Psoas muscle (tissue), 8 donors: ENCODE results near the gene NR2E1. TPM values are rescaled to one million over a fixed set of nuclear protein-coding genes. Genes with fewer than 3 reads are reported as not detected.

Experiments used
- ATAC-seq, 4 donors: fragments of 200-7000 bp; cut with Tn5 transposase; one replicate each; pipeline ENCODE4 v1.9.1; 2020; ENCODE audit warnings: moderate library complexity in 3 of 4, mild to moderate bottlenecking in 2 of 4
- DNase-seq, 2 donors: peaks; one replicate each; pipeline ENCODE4 v3.0.0-alpha.2; 2020
- H3K27ac ChIP-seq: fragments of 200-600 bp; one replicate; pipeline ENCODE4 v1.8.0; 2022
- H3K27me3 ChIP-seq, 3 donors: fragments of 200-600 bp in 1 of 3; one replicate each; pipeline versions ENCODE4 v1.6.1 to v1.8.0; 2013 to 2022; ENCODE audit warnings: low read length in 2 of 3, mild to moderate bottlenecking in 2 of 3, moderate library complexity in 1 of 3; ENCODE audit not compliant: insufficient read depth in 3 of 3
- H3K36me3 ChIP-seq, 2 donors: fragments of 200-600 bp in 1 of 2; one replicate each; pipeline versions ENCODE4 v1.6.1 to v1.8.0; 2013 to 2022; ENCODE audit warnings: low read depth in 1 of 2, mild to moderate bottlenecking in 1 of 2, moderate library complexity in 1 of 2; ENCODE audit not compliant: insufficient read depth in 1 of 2
- H3K4me1 ChIP-seq: fragments of 200-600 bp; one replicate; pipeline ENCODE4 v1.8.0; 2022
- H3K4me3 ChIP-seq: fragments of 200-600 bp; one replicate; pipeline ENCODE4 v1.8.0; 2022; ENCODE audit warnings: mild to moderate bottlenecking
- H3K9me3 ChIP-seq: fragments of 200-600 bp; one replicate; pipeline ENCODE4 v1.8.0; 2022
- CTCF ChIP-seq: fragments of 200-600 bp; IDR thresholded peaks from one replicate; pipeline ENCODE4 v1.8.0; 2022; ENCODE audit warnings: antibody characterized with exemption
- WGBS, 3 donors: extraction: QIAGEN DNeasy Blood & Tissue Kit; methylation state at CpG; one replicate each; pipeline versions ENCODE4 v1.1.6 to v1.1.7; 2013; 5-methylcytosine and 5-hydroxymethylcytosine counted together
- intact Hi-C, 2 donors: fragments of 100-400 bp; cut with DNase I; formaldehyde crosslinking; loops; one replicate each; pipeline versions ENCODE4 v1.11.0 to v1.14.2; 2022
- polyA plus RNA-seq, 3 donors: library from polyadenylated mRNA; stranded (reverse); fragments of 200-250 nt; gene quantifications; one replicate each; pipeline ENCODE4 v1.2.3, GENCODE V29; 2013
- total RNA-seq, 4 donors: library from RNA; stranded (reverse); fragmentation: NEBNext Ultra II Directional in 2 of 4; extraction: Animal tissue kit (Norgen Biotek cat#: 25700) in 2 of 4; gene quantifications; one replicate each; pipeline versions ENCODE4 v1.2.1 to v1.2.4, GENCODE V29; 2021 to 2023
- donor health status: healthy with polysubstance abuse.
- donor health status: DM: no; HTN: no; CAD: no; lungs with moderate emphysema.
- donor health status: Bipolar disorder and iron deficiency.
- donor health status: healthy.
- donor health status: DM: yes; HTN: yes; CAD: no.
- donor health status: DM: no; HTN: no; CAD: no.
- donor health status: DM: no; HTN: no; CAD: no.
- donor health status: DM: yes; HTN: yes; CAD: no.

The NR2E1 gene
- total and polyA plus RNA-seq, 7 donors: 0.01 TPM; not detected in 6

GRCh38 chr6:108180776-108181175 is 15.0 kb downstream of the NR2E1 start:
- H3K27me3 ChIP-seq: peaks cover 0 to 53% (median 17%) of the 10 kb centered on the region in 3 donors
- DNase-seq (no peak), ATAC-seq (no peak)
- intact Hi-C loops: no loop called here
- WGBS, 3 donors: 54 to 62% (median 58%) methylated on average over 6 of the region's 6 CpGs
- H3K27ac ChIP-seq: no peak overlapping the region
- H3K9me3 ChIP-seq: no peaks in the 10 kb centered on the region
- TF ChIP-seq CTCF: no peak
- no peaks in the 10 kb centered on the region for H3K4me1 ChIP-seq
- H3K36me3 ChIP-seq: no peaks in the 10 kb centered on the region
- no peak overlapping the region for H3K4me3 ChIP-seq

GRCh38 chr6:108186226-108186625 is 20.4 kb downstream of the NR2E1 start:
- no peak for ATAC-seq
- H3K4me3 ChIP-seq: no peak overlapping the region
- H3K4me1 ChIP-seq: no peaks in the 10 kb centered on the region
- TF ChIP-seq CTCF: no peak
- DNase-seq: no peak
- H3K27ac ChIP-seq: no peak overlapping the region
- H3K9me3 ChIP-seq: no peaks in the 10 kb centered on the region
- H3K27me3 ChIP-seq: peaks cover 0 to 14% (median 2%) of the 10 kb centered on the region in 3 donors
- 47 to 63% (median 61%) methylated on average over 2 of the region's 2 CpGs for WGBS, 3 donors
- H3K36me3 ChIP-seq: no peaks in the 10 kb centered on the region
- intact Hi-C loops: no loop called here

- ATAC-seq (no peak), DNase-seq (no peak)
- WGBS, 3 donors: 86 to 89% (median 88%) methylated on average over 9 of the region's 9 CpGs
- H3K9me3 ChIP-seq: no peaks in the 10 kb centered on the region
- no peak overlapping the region for H3K4me3 ChIP-seq
- H3K27ac ChIP-seq: no peak overlapping the region
- no peak for TF ChIP-seq CTCF
- intact Hi-C loops: no loop called here
- peaks cover 0 to 9% (median 0%) of the 10 kb centered on the region in 3 donors for H3K27me3 ChIP-seq
- no peaks in the 10 kb centered on the region for H3K4me1 ChIP-seq
- no peaks in the 10 kb centered on the region for H3K36me3 ChIP-seq
Measured at GRCh38 chr6:108187519-108187918, 21.7 kb downstream of the NR2E1 start.

- DNase-seq: no peak
- TF ChIP-seq CTCF: no peak
- Histone ChIP-seq H3K4me1 (no peaks in the 10 kb centered on the region), H3K36me3 (no peaks in the 10 kb centered on the region), H3K9me3 (no peaks in the 10 kb centered on the region), H3K27me3 (peaks cover 0 to 13% (median 0%) of the 10 kb centered on the region in 3 donors), H3K4me3 (no peak overlapping the region), H3K27ac (no peak overlapping the region)
- 86 to 92% (median 86%) methylated on average over 1 of the region's 1 CpG for WGBS, 3 donors
- ATAC-seq: no peak
- intact Hi-C loops: no loop called here
Measured at GRCh38 chr6:108193131-108193530, 27.3 kb downstream of the NR2E1 start.

- 74 to 84% (median 79%) methylated on average over 1 of the region's 1 CpG for WGBS, 3 donors
- ATAC-seq: no peak
- no peak for DNase-seq
- no peaks in the 10 kb centered on the region for H3K36me3 ChIP-seq
- H3K27me3 ChIP-seq: peaks cover 0 to 13% (median 0%) of the 10 kb centered on the region in 3 donors
- no peak overlapping the region for H3K4me3 ChIP-seq
- H3K9me3 ChIP-seq: no peaks in the 10 kb centered on the region
- no peak for TF ChIP-seq CTCF
- intact Hi-C loops: no loop called here
- H3K27ac ChIP-seq: no peak overlapping the region
- H3K4me1 ChIP-seq: no peaks in the 10 kb centered on the region
Measured at GRCh38 chr6:108193835-108194234, 28.0 kb downstream of the NR2E1 start.
